Ramos (cell line): ENCODE results near the gene NPAS2.

Source experiments
- in situ Hi-C: fragments of 300-500 bp; cut with MboI; formaldehyde crosslinking; loops from one replicate; pipeline ENCODE4 v1.14.3; 2022; ENCODE audit warnings: low sequenced_read_pairs; ENCODE audit not compliant: unreplicated experiment

Gene NPAS2, protein sequence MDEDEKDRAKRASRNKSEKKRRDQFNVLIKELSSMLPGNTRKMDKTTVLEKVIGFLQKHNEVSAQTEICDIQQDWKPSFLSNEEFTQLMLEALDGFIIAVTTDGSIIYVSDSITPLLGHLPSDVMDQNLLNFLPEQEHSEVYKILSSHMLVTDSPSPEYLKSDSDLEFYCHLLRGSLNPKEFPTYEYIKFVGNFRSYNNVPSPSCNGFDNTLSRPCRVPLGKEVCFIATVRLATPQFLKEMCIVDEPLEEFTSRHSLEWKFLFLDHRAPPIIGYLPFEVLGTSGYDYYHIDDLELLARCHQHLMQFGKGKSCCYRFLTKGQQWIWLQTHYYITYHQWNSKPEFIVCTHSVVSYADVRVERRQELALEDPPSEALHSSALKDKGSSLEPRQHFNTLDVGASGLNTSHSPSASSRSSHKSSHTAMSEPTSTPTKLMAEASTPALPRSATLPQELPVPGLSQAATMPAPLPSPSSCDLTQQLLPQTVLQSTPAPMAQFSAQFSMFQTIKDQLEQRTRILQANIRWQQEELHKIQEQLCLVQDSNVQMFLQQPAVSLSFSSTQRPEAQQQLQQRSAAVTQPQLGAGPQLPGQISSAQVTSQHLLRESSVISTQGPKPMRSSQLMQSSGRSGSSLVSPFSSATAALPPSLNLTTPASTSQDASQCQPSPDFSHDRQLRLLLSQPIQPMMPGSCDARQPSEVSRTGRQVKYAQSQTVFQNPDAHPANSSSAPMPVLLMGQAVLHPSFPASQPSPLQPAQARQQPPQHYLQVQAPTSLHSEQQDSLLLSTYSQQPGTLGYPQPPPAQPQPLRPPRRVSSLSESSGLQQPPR

DNA sequence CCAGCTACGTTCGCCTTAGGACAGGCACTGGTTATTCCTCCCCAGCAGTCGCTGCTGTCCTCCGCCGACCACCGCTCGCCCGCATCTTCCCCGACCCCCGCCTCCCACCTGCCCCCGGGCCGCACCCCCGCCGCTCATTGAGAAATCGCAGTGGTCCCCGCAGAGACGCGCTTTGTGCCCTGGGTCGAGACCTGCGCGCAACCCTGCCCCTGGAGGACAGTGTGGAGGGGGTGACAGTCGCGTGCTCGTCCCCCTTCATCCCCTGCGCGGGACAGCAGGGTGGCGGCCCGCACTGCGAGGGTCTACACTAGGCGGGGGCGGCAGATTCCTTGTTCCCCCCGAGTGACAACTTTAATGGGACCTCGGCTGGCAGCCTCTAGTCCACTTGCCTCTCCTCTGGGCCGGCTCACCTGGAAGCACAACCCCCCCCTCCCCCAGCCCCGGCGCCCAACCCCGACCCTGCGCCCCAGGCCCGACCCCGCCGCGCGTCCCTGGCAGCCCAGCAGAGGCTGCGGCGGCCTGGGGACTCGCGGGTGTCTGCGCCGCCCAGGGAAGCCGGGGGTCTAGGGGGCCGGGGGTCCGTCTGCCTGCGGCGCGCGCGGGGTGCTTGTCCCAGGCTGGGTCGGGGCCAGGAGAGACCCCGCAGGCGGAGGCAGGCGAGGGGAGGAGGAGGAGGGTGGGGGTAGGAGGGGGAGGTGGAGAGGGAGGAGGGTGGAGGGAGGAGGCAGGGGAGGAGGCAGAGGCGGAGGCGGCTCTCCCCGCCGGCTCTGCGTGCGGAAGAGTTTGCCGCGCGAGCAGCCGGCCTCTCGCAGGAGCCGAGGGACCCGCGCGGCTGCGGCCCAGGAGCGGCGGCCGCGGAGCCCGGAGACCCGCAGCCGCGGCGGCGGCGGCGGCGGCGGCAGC lies at the start of gene NPAS2:
Gene NPAS2 (plus strand): TSS at position 770 of the 903 bp plus-strand sequence. CDS start 84,616 bp downstream, outside the sequence.
- in situ Hi-C loops = no loop called here

DNA sequence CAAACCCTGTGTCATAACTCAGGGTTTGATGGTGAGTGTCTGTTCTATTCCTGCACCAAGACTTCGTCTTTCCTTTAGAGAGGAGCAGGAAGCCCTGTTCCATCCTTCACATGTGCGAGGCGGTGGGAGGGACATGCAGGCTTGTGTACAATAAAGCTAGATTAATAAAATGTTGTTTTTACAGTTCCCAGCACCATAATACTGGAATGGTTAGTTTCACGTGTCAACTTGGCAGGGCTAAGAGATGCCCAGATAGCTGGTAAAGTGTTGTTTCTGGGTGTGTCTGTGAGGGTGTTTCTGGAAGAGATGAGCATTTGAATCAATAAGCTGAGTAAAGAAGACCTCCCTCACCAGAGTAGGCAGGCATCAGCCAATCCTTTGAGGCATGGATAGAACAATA lies 48.8 kb upstream of the NPAS2 start:
- in situ Hi-C loops = no loop called here

DNA sequence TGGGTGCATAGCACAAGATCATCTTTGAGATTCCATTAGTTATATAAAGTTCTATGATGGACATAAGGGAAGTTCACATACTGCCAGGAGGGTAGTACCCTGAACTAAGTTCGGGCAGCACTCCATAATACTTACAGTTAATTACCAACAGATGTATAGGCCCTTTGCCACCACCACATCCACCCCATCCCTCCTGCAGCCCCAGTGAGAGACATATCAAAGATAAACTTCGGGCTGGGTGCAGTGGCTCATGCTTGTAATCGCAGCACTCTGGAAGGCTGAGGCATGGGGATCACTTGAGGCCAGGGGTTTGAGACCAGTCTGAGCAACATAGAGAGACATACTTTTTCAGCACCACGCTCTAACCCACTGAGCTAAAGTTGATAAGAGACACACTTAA lies 46.4 kb upstream of the NPAS2 start:
- in situ Hi-C loops = no loop called here

DNA sequence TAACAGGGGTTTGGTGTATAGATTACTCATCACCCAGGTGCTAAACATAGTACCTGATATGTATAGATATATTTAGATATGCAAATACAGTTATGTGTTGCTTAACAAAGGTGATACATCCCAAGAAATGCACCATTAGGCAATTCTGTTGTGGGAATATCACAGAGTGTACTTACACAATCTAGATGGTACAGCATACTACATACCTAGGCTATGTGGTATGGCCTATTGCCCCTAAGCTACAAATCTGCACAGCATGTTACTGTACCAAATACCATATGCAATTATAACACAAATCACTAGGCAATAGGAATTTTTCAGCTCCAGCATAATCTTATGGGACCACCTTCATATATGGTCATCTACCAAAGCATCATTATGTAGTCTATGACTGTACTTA lies 43.5 kb upstream of the NPAS2 start:
- in situ Hi-C loops = no loop called here

DNA sequence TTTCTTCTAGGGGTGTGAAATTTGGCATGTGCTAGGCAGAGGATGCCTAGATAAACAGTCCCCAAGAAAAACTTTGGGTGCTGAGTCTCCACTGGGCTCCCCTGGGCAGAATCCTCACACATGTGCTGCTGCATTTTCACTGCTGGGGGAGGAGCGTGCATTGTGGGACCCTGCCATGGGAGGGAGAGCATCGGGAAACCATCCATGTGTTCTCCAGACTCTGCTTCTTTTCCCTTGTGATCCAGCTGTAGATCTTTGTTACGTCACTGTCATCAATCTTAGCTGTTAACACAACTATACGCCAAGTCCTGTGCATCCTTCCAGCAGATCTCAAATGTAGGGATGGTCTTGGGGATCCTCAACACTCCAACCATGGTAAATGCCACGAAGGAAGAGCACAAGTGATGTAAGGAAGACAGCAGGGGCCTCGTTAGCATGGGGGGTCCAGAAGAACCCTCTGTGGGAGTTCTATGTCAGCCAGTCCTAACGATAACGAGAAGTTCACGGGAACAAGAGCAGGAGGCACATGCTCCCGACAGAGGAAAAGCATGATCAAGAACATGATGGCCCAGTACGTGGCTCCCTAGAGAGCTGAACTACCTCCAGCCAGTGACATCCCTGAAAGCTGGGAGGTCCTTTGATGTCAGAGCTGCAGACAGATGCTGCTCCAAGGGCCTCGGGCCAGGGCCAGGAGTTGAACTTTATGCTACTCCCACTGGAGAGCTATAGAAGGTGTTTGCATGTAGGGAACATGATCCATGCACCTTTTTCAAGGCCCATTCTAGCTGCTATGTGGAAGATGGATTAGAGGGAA lies 41.1 kb upstream of the NPAS2 start:
- in situ Hi-C loops = no loop called here

DNA sequence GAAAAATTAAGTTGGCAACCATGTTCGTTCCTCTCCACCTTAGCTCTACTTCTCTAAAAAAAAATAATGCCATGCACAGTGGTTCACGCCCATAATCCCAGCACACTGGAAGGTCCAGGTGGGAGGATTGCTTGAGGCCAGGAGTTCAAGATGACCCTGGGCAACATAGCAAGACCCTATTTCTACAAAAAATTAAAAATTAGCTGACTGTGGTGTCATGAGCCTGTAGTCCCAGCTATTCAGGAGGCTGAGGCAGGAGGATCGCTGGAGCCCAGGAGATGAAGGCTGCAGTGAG lies 40.1 kb upstream of the NPAS2 start:
- in situ Hi-C loops = no loop called here

DNA sequence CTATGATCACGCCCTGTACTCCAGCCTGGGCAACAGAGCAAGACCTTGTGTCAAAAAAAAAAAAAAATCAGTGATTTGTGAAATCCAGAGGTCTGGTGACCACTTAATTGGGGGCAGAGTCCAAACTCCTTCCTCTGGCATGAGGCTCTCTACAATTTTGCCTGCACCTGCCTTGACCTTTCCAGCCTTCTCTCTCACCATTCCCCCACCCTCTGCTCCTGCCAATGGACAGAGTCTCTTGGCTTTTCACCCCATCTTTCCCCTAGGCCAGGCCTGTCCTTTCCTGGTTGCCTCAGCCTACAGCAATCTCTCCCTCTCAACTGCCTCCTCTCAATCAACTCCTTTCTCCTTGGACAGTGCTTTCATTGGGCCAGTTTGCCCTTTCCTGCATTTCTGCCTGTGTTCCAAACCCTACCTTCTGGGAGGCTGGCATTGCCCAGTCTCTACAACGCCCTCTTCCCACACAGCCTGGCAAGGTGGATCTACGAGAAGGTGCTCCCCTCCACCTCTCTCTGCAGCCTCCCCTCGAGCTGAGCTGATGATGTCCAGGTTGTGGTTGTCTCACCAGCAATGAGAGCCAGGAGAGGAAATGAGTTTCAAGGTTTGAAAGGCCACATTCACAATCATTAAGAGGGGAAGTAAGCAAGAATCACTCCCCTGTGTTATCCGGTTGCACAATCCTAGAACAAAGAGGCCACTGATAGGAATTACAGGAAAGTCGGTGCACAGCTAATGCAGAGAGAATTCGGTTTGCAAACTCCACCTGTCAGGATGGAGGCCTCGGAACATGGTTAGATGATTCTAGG lies 39.5 kb upstream of the NPAS2 start:
- in situ Hi-C loops = no loop called here

DNA sequence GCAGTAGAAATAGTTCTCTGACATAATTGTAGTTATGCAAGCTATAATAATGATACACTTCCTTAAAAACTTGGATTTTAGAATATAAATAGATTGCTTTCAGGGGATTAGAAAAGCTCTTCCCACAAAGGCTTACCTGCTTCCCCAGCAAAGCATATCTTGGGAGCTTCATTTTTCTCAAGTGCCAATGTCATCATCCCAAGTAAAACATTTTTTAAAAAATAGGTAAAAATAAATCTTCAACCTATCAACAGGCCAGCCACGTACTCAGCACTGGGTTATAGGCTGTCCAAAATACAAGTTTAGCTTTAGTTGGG lies 39.0 kb upstream of the NPAS2 start:
- in situ Hi-C loops = no loop called here

DNA sequence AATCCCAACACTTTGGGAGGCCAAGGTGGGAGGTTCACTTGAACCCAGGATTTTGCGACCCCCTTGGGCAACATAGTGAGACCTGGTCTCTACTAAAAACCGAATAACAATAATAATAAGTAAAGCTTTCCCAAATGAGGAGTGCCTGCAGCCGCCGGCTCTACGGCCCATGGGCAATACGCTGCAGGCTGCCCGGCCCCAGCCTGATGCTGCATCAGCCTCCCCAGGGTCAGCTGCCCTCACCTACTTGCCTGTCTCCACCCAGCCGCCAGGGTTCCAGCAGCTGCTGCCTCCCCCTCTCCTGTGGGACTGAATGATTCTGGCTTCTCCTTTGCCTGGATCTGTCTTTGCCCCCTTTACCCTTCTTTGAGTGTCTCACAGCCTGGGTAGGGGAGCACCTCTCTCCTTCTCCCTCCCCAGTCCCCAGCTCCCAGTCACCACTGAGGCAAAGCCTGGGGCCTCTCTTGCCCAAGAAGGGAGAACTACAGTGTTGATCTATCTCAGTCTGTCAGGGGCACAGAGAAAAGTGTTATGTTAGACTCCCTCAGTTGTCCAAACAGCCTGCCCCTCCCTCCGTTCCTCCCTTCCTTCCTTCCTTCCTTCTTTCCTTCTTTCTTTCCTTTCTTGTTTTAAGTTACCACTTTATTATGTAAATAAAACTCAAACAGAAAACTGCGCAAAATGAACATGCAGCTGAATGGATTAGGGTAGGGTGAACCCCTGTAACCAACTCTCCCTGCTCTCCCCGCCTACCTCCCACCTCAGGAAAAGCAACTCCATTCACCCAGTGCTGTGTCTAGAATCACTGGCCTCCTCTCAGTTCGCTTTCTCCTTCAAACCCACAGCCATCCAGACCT lies 38.2 kb upstream of the NPAS2 start:
- in situ Hi-C loops = no loop called here

DNA sequence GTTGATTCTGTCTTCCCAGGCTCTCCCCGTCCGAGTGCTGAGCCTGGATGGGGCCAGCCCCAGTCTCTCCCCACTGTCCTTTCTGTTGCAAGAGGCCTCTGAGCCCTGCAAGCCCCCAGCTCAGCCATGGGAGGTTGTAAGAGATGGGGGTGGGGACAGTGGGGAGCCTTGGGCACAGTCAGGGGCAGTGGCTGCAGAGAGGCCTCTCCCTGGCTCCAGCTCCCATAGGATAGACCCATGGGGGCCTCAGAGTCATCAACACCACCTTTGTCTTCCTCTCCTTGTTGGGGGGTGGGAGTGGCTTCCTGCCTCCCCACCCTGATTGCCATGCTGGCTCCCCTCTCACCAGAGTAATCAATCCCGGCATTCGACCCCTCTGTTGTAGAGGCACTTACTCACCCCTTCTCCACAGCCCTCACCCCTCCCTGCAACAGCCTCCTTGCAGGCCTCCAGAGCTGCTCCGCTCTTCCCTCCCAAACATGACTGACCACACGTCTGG lies 37.5 kb upstream of the NPAS2 start:
- in situ Hi-C loops = no loop called here

DNA sequence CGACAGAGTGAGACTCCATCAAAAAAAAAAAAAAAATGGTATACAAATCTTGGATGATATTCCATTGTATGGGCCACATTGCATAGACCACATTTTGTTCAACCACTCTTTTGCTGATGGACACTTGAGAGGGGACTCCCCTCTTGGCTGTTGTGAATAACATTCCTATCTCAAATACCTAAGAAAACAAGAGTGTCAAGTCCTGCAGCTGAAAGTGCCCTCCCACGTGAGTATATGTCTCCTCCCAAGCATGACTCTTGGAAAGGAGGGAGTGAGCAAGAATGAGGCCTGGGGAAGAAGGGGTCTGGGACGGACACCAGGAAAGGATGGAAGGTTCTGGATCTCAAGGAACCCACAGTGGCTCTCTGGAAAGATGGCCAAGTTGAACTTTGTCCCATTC lies 36.0 kb upstream of the NPAS2 start:
- in situ Hi-C loops = no loop called here

DNA sequence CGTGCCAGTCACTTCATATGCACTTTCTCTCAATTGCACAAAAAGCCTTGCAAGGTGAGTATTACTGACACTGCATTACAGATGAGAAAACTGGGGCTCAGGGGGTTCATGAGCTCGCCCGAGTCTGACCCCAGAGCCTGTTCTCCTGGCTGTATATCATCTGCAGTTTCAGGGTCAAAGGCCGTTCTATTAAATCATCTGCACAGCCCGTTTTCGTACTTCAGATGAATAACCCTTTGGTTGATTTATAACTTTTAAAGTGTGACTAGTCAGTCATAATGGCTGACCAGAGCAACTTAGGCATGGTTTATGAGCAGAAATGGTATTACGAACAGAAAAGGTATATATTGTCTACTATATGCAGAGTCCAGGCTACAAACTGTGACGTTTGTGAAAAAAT lies 35.3 kb upstream of the NPAS2 start:
- in situ Hi-C loops = no loop called here

DNA sequence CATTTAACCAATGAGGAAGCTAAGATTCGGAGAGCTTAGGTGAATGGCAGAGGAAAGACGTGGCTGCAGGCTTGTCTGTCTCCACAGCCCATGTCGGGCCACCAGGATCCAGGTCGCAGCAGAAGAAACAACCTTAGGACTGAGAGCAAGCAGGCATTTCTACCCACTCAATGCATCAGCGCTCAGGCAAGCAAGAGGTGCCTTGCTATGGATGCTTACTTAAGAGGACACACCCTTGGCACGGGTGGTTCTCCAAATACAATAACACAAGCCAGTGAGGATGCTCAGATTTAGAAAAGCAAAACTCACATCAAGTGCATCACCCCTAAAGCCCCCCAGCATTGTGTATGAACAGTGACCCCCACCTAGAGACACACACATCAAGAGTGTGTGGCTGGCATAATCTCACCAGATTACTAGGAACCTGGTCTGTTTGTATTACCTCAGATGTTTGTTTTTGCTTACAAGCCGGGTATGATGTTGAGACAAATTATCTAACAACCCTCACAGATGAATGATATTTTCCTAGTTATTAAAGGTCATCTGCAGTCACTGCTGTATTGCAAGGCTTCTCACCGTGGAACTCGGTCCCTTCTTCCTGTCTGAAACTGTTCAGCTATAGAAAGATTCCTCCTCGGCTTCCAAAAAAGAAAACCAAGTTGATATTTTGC lies 34.2 kb upstream of the NPAS2 start:
- in situ Hi-C loops = no loop called here

DNA sequence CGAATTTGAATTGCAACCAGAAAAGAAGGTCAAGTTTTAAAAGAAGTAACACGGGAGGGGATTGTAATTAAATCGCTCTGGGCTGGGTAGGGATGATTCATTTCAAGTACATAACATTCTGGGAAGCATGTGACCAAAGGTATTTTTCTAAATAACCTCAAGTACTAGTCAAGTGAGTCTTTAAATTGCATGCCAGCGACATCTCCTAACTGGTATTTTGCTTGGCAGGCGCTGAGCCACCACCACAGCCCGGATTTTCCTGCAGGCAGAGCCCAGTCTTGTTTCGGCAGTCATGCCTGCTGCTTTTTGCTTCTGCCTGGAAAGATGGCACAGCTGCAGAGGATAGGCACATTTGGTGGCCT lies 33.7 kb upstream of the NPAS2 start:
- in situ Hi-C loops = no loop called here

DNA sequence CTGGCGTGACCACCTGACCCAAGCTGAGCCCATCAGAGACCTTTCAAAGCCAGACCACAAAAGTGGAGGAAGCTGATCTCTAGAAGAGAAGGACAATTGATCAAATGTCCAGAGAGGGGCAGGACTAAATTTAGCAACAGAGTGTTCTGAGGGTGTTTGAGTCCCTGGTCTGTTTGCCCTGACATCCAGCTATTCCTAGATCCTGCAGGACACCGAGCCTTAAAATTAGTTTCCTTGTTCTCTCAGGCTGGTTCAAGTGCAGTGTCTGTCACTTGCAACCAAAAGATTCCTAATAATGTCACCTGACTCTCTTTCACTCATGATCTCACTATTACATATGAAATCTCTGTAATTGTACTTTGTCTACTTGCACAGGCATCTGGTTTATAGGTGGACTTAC lies 33.0 kb upstream of the NPAS2 start:
- in situ Hi-C loops = no loop called here

DNA sequence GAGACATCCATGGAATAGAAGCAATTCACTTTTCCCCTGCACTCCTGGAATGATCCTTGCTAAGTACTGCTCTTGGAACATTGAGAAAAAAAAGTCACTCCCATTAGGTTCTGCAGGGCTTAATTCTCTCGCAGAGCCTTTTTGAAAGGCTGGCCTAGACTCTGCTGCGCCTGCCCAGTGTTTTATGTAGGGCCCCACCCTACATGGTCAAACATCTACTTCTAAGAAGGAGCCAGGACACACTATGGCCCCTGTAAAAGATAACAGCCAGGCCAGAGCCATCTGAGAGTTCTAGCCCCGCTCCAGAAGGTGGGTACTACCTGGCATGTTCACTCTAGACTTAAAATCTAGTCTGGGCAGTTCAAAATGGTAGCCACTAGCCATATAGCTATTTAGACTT lies 30.6 kb upstream of the NPAS2 start:
- in situ Hi-C loops = no loop called here

DNA sequence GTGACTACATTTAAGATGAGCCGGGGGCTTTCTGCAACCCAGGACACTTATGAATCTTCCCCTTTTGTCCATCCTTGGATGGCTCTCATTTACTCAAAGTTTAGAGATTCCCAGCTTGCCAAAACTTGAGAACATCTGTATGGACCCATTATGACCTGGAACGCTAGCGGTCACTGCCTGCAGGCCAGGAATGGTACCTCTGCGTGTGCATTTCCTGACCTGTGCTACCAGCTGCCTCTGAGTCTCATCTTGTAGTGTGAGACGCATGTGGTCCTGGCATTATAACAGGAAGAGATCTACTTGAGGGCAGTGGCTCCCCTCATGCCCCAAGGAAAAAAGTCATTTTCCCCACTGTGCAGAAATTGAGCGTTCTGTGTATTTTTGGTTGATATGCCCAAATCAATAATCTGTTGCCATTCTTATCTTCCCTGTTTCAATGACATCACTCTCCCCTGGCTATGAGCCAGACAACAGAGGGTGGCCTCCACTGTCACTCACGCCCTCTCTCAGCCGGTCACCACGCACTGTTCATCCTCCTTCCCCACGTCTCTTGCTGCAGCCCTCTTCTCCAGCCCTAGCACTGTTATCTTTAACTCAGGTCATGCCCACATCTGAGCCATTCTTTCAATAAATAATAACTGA lies 28.5 kb upstream of the NPAS2 start:
- in situ Hi-C loops = no loop called here
